GM12878 (cell line): Measurements from ENCODE around the gene COL15A1. TPM values are rescaled to one million over a fixed set of nuclear protein-coding genes. Genes with fewer than 3 reads are reported as not detected.

Experiments used
- ATAC-seq: fragments of 200-7000 bp; cut with Tn5 transposase; 3 replicates; pipeline ENCODE4 v1.9.1; 2020; ENCODE audit warnings: mild to moderate bottlenecking, moderate library complexity
- BruUV-seq: library from RNA; stranded (reverse); fragments of 400-500 nt; replicated peaks from 2 replicates; lab custom pipeline; 2021; lab: Mats Ljungman, UMichigan
- CTCF ChIA-PET: fragments of 300-600 bp; sonication (Branson Sonifier 250); formaldehyde crosslinking; extraction: SDS; loops from one replicate; lab custom pipeline; 2021; ENCODE audit warnings: inconsistent platforms; lab: Yijun Ruan, JAX
- POLR2A ChIA-PET: fragments of 350-600 bp; formaldehyde crosslinking; extraction: SDS; loops from one replicate; lab custom pipeline; 2021; ENCODE audit warnings: inconsistent platforms; lab: Charles Lee
- RAD21 ChIA-PET: fragments of 300-600 bp; sonication (Branson Sonifier 250); formaldehyde crosslinking; loops from one replicate; lab custom pipeline; 2023; ENCODE audit warnings: antibody characterized with exemption; ENCODE audit not compliant: unreplicated experiment; lab: Charles Lee
- SMC1A ChIA-PET: fragments of 300-600 bp; sonication (Branson Sonifier 250); formaldehyde crosslinking; loops from one replicate; lab custom pipeline; 2023; ENCODE audit not compliant: unreplicated experiment, uncharacterized antibody; lab: Charles Lee
- DNase-seq: peaks from one replicate; pipeline ENCODE4 v3.0.0-alpha.2; 2011; ENCODE audit warnings: low read depth, low spot score
- FAIRE-seq: peaks from 3 replicates; lab custom pipeline; 2011; peaks lifted over from hg19 to GRCh38; lab: Jason Lieb, UNC
- H2AFZ ChIP-seq: 2 replicates; pipeline ENCODE4 v1.6.0; 2011; ENCODE audit warnings: low read depth, low read length, control low read depth; ENCODE audit not compliant: control insufficient read depth
- H3K27ac ChIP-seq: 2 replicates; pipeline ENCODE4 v1.5.1; 2011; ENCODE audit warnings: control low read depth; ENCODE audit not compliant: control insufficient read depth, insufficient read depth
- H3K27me3 ChIP-seq, 2 experiments: replicated peaks in 1 of 2; 2 replicates each; pipeline versions ENCODE4 v1.6.0 to v1.6.1; 2011; ENCODE audit warnings: low read length in 1 of 2; ENCODE audit not compliant: control insufficient read depth in 2 of 2, insufficient read depth in 2 of 2
- H3K36me3 ChIP-seq, 2 experiments: 2 replicates each; pipeline ENCODE4 v1.5.1; 2011; ENCODE audit warnings: low read length in 1 of 2; ENCODE audit not compliant: control insufficient read depth in 2 of 2, insufficient read depth in 2 of 2
- H3K4me1 ChIP-seq: 2 replicates; pipeline ENCODE4 v1.6.1; 2011; ENCODE audit warnings: mild to moderate bottlenecking, low read length, moderate library complexity, mixed read lengths; ENCODE audit not compliant: control insufficient read depth, insufficient read depth
- H3K4me2 ChIP-seq: 2 replicates; pipeline ENCODE4 v1.6.0; 2011; ENCODE audit warnings: control low read depth; ENCODE audit not compliant: control insufficient read depth, insufficient read depth
- H3K4me3 ChIP-seq: fragments of 200-600 bp; sonication (generic); 2 replicates; pipeline ENCODE4 v1.5.1; 2016
- H3K79me2 ChIP-seq: 2 replicates; pipeline ENCODE4 v1.6.0; 2011; ENCODE audit warnings: low read length; ENCODE audit not compliant: control insufficient read depth, insufficient read depth
- H3K9ac ChIP-seq: 2 replicates; pipeline ENCODE4 v1.8.0; 2011; ENCODE audit warnings: low read length, control low read depth, mixed read lengths; ENCODE audit not compliant: control insufficient read depth, insufficient read depth
- H3K9me3 ChIP-seq: replicated peaks from 3 replicates; pipeline ENCODE4 v1.5.1; 2011; ENCODE audit warnings: mild to moderate bottlenecking, low read length; ENCODE audit not compliant: control insufficient read depth, insufficient read depth
- H4K20me1 ChIP-seq: 2 replicates; pipeline ENCODE4 v1.6.0; 2011; ENCODE audit not compliant: control insufficient read depth, insufficient read depth
- BCL11A ChIP-seq: IDR thresholded peaks from 2 replicates; pipeline ENCODE4 v1.6.1; 2011; ENCODE audit warnings: low read depth, low read length
- BMI1 ChIP-seq: fragments of 450-650 bp; IDR thresholded peaks from 2 replicates; pipeline ENCODE4 v1.6.1; 2016; ENCODE audit warnings: mild to moderate bottlenecking, moderate library complexity, borderline replicate concordance
- CBX3 ChIP-seq: fragments of 200-600 bp; sonication (generic); IDR thresholded peaks from 2 replicates; pipeline ENCODE4 v1.6.1; 2016; ENCODE audit warnings: low read depth, borderline replicate concordance
- CBX5 ChIP-seq: sonication (generic); IDR thresholded peaks from 2 replicates; pipeline ENCODE4 v1.6.1; 2016; ENCODE audit warnings: low read depth, moderate library complexity, mild to moderate bottlenecking, inconsistent platforms
- CHD2 ChIP-seq: IDR thresholded peaks from 2 replicates; pipeline ENCODE4 v1.6.1; 2011; ENCODE audit warnings: low read depth, low read length, improper control_type of control experiment, borderline replicate concordance
- EP300 ChIP-seq, 2 experiments: fragments of 150-350 bp in 1 of 2; IDR thresholded peaks; 2 replicates each; pipeline ENCODE4 v1.6.1; 2011 to 2012; ENCODE audit warnings: low read depth in 2 of 2, low read length in 2 of 2, borderline replicate concordance in 1 of 2, improper control_type of control experiment in 1 of 2, inconsistent platforms in 1 of 2; ENCODE audit not compliant: control insufficient read depth in 1 of 2
- ESRRA ChIP-seq: IDR thresholded peaks from 2 replicates; pipeline ENCODE4 v1.6.1; 2012; ENCODE audit warnings: mild to moderate bottlenecking, low read length, improper control_type of control experiment
- GATAD2B ChIP-seq: fragments of 450-650 bp; conservative IDR thresholded peaks from 2 replicates; pipeline ENCODE4 v1.6.1; 2017; ENCODE audit warnings: low read depth, mild to moderate bottlenecking, moderate library complexity
- HDGF ChIP-seq: fragments of 450-650 bp; IDR thresholded peaks from 2 replicates; pipeline ENCODE4 v1.6.1; 2016; ENCODE audit warnings: antibody characterized with exemption
- POLR2AphosphoS5 ChIP-seq: IDR thresholded peaks from 2 replicates; pipeline ENCODE4 v1.6.1; 2011; ENCODE audit warnings: mild to moderate bottlenecking, low read length, inconsistent platforms
- STAT1 ChIP-seq: fragments of 450-650 bp; conservative IDR thresholded peaks from 2 replicates; pipeline ENCODE4 v1.6.1; 2014; ENCODE audit warnings: antibody characterized with exemption, mild to moderate bottlenecking
- USF1 ChIP-seq: IDR thresholded peaks from 2 replicates; pipeline ENCODE4 v1.6.1; 2011; ENCODE audit warnings: borderline replicate concordance, low read depth, mild to moderate bottlenecking, moderate library complexity, mixed read lengths, low read length; ENCODE audit not compliant: insufficient read depth; ENCODE audit errors: extremely low read length
- ZBTB4 ChIP-seq: fragments of 450-650 bp; formaldehyde crosslinking; IDR thresholded peaks from 2 replicates; pipeline ENCODE4 v1.4.0; 2022; ENCODE audit warnings: mild to moderate bottlenecking, moderate library complexity
- WGBS: methylation state at CpG from one replicate; pipeline ENCODE4 v1.1.6; 2016; ENCODE audit warnings: low lambda C conversion rate; ENCODE audit not compliant: insufficient replicate concordance, insufficient coverage; ENCODE audit errors: missing lambda C conversion rate; 5-methylcytosine and 5-hydroxymethylcytosine counted together
- in situ Hi-C: fragments of 300-500 bp; cut with MboI; formaldehyde crosslinking; loops from 9 replicates; pipeline ENCODE4 v1.14.3; 2018; ENCODE audit warnings: mixed read lengths
- intact Hi-C: fragments of 100-400 bp; cut with micrococcal nuclease; formaldehyde crosslinking; loops from one replicate; pipeline ENCODE4 v1.14.2; 2022; ENCODE audit not compliant: unreplicated experiment
- polyA plus RNA-seq, 11 experiments: library from polyadenylated mRNA; depleted of rRNA in 4 of 11; unstranded in 6 of 11; stranded (reverse) in 5 of 11; fragments of >200 nt; fragmentation: Nextera tagmentation in 4 of 11; fragmentation: Illumina TruSeq in 1 of 11; extraction: Ambion mirVana in 4 of 11; extraction: Trizol in 1 of 11; gene quantifications; 1 replicate in 1 of 11; 2 replicates in 10 of 11; pipeline versions ENCODE4 v1.2.1 to v1.2.3, GENCODE V29; 2011 to 2016; ENCODE audit warnings: inconsistent platforms in 2 of 11, missing spikeins in 2 of 11, low read depth in 1 of 11
- total RNA-seq, 4 experiments: library from RNA; depleted of rRNA in 3 of 4; stranded (reverse); fragments of >200 nt in 3 of 4; fragmentation: Illumina TruSeq in 1 of 4; extraction: Trizol in 1 of 4; gene quantifications; 2 replicates each; pipeline versions ENCODE4 v1.2.1 to v1.2.3, GENCODE V29; 2013 to 2021

Gene COL15A1
- total and polyA plus RNA-seq, 10 of the 15 experiments (the other 5 are each of a cell fraction or from before 2014, with no cell fraction given): 0.01 to 0.28 (median 0.06) TPM; not detected in 2

- SMC1A ChIA-PET: interaction anchor here (1.4 to 1.8 kb wide), 2 partner anchors 48 to 88 kb away, joined by 3 read pairs; no protein-coding TSS in a partner anchor
These were observed 107.7 kb downstream of the COL15A1 start for GRCh38 chr9:99051406-99051805.

More at GRCh38 chr9:99051406-99051805, 107.7 kb downstream of the COL15A1 start:
- RAD21 ChIA-PET: no interaction called here
- POLR2A ChIA-PET: no interaction called here
- no TSS peak for BruUV-seq
- Histone ChIP-seq H3K4me1 (no peaks in the 10 kb centered on the region), H2AFZ (no peak overlapping the region), H4K20me1 (no peaks in the 10 kb centered on the region)
- in situ Hi-C loops: no loop called here
- DNase-seq: no peak
- TF ChIP-seq CHD2 (no peak), ZBTB4 (CRISPR knock-in tag) (no peak), HDGF (no peak), BCL11A (no peak), EP300 (IDR thresholded peaks at IDR 0.05; ENCODE audit: borderline replicate concordance in 1 of 2, control insufficient read depth in 1 of 2, low read depth in 2 of 2, low read length in 2 of 2) (no peak), BMI1 (no peak), POLR2AphosphoS5 (no peak), CBX3 (no peak), STAT1 (no peak), ESRRA (no peak), USF1 (no peak), GATAD2B (no peak), CBX5 (no peak)
- TF ChIP-seq, all 136 proteins: peak for 0
- no peak for ATAC-seq
- H3K9ac ChIP-seq: no peak overlapping the region
- no peaks in the 10 kb centered on the region for H3K36me3 ChIP-seq
- no peak for FAIRE-seq
- H3K27ac ChIP-seq: no peak overlapping the region
- no peak overlapping the region for H3K4me3 ChIP-seq
- CTCF ChIA-PET: interaction anchor here (0.9 to 1.7 kb wide), 2 partner anchors 13 to 135 kb away, joined by 4 read pairs; no protein-coding TSS in a partner anchor
- H3K79me2 ChIP-seq: no peaks in the 10 kb centered on the region
- 27% methylated on average over 3 of the region's 3 CpGs for WGBS
- H3K9me3 ChIP-seq: no peaks in the 10 kb centered on the region; the same call in 2 of the 3 replicates
- H3K27me3 ChIP-seq: no peaks in the 10 kb centered on the region
- intact Hi-C loops: no loop called here
- H3K4me2 ChIP-seq: no peak overlapping the region
